Prostate gland (tissue), 2 donors: ENCODE results near the gene SEMA6D. TPM values are rescaled to one million over a fixed set of nuclear protein-coding genes. Genes with fewer than 3 reads are reported as not detected.

Experiments
- DNase-seq: peaks from one replicate; pipeline ENCODE4 v3.0.0-alpha.2; 2019; ENCODE audit warnings: low spot score
- H3K27ac ChIP-seq, 2 donors: fragments of 200-600 bp; sonication (generic); 2 replicates each; pipeline ENCODE4 v1.5.1; 2017 to 2019
- H3K27me3 ChIP-seq: fragments of 200-600 bp; sonication (generic); replicated peaks from 2 replicates; pipeline ENCODE4 v1.5.1; 2019; ENCODE audit not compliant: insufficient read depth
- H3K36me3 ChIP-seq, 2 donors: fragments of 200-600 bp; sonication (generic); 1 replicate in 1 of 2; 2 replicates in 1 of 2; pipeline versions ENCODE4 v1.5.1 to v1.8.1; 2017 to 2019
- H3K4me1 ChIP-seq: fragments of 200-600 bp; sonication (generic); replicated peaks from 2 replicates; pipeline ENCODE4 v1.5.1; 2019
- H3K4me3 ChIP-seq, 2 donors: fragments of 200-600 bp; sonication (generic); 2 replicates each; pipeline ENCODE4 v1.5.1; 2017 to 2019
- H3K9me3 ChIP-seq: fragments of 200-600 bp; sonication (generic); 2 replicates; pipeline ENCODE4 v1.5.1; 2017
- POLR2A ChIP-seq: fragments of 450-650 bp; IDR thresholded peaks from one replicate; pipeline ENCODE4 v1.6.1; 2016; ENCODE audit warnings: antibody characterized with exemption, mild to moderate bottlenecking
- POLR2AphosphoS5 ChIP-seq: sonication (generic); formaldehyde crosslinking; IDR thresholded peaks from one replicate; pipeline ENCODE4 v1.6.1; 2017; ENCODE audit warnings: antibody characterized with exemption
- WGBS: methylation state at CpG from one replicate; pipeline ENCODE4 v1.1.5; 2018; 5-methylcytosine and 5-hydroxymethylcytosine counted together
- intact Hi-C: fragments of 100-400 bp; cut with DNase I; formaldehyde crosslinking; loops from one replicate; pipeline ENCODE4 v1.14.2; 2022
- total RNA-seq, 2 donors: library from RNA; depleted of rRNA; stranded (reverse); fragments of >200 nt; gene quantifications; one replicate each; pipeline ENCODE4 v1.1.0, GENCODE V29; 2016
- TF ChIP-seq, protein P1 (sequence below), 4 experiments: fragments of 200-600 bp in 2 of 4; fragments of 450-650 bp in 2 of 4; sonication (generic) in 2 of 4; IDR thresholded peaks; 1 replicate in 3 of 4; 2 replicates in 1 of 4; pipeline ENCODE4 v1.5.1; 2016 to 2019; ENCODE audit warnings: antibody characterized with exemption in 4 of 4, mild to moderate bottlenecking in 2 of 4, moderate library complexity in 2 of 4

SEMA6D gene
- total RNA-seq, 2 donors from 2014 or later, result 9.8 to 18.1 TPM

DNA sequence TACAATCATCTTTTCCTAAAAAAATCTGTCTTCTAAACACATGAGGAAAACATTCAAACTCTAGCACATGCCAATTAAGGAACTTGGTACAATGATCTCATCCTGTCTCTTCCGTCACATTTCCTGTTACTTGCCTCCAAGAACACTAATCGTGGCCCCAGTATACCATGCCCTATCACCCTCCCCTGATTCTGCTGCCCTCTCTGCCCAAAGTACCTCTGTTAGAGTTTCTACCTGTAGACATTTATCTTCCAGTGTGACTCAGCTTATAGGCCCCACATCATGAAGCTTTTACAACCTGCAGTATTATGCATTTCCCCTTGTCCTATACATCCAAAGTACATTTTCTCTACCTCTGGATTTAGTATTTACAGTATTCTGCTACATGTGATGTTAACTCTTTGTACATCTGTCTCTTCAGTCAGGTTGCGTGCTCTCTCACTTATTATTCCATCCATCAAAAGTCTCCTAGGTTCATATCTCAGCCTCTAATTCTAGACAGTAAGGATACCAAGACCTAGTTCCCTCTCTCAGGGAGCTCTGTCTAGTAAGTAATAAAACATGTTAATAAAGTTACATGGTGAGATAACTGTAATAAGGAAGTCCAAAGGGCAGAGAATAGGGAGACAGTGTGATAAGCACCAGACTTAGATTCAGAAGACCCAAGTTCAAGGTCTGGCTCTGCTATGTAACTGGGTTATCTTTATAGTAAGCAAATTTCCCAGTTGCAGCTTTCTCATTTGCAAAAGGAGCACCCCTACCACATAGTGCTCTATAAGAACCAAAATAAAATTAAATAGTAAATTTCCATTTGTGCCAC lies 8.9 kb upstream of the SEMA6D start:
- no peaks in the 10 kb centered on the region for H3K9me3 ChIP-seq
- DNase-seq, result no peak
- H3K27me3 ChIP-seq, result no peaks in the 10 kb centered on the region
- TF ChIP-seq POLR2AphosphoS5 (no peak), POLR2A (no peak)
- TF ChIP-seq, protein P1, sequence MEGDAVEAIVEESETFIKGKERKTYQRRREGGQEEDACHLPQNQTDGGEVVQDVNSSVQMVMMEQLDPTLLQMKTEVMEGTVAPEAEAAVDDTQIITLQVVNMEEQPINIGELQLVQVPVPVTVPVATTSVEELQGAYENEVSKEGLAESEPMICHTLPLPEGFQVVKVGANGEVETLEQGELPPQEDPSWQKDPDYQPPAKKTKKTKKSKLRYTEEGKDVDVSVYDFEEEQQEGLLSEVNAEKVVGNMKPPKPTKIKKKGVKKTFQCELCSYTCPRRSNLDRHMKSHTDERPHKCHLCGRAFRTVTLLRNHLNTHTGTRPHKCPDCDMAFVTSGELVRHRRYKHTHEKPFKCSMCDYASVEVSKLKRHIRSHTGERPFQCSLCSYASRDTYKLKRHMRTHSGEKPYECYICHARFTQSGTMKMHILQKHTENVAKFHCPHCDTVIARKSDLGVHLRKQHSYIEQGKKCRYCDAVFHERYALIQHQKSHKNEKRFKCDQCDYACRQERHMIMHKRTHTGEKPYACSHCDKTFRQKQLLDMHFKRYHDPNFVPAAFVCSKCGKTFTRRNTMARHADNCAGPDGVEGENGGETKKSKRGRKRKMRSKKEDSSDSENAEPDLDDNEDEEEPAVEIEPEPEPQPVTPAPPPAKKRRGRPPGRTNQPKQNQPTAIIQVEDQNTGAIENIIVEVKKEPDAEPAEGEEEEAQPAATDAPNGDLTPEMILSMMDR (IDR thresholded peaks at IDR 0.05), result no peak
- intact Hi-C loops, result no loop called here
- 79% methylated on average over 3 of the region's 3 CpGs for WGBS
- H3K4me3 ChIP-seq, result no peak overlapping the region
- H3K4me1 ChIP-seq, result no peaks in the 10 kb centered on the region
- H3K36me3 ChIP-seq, result no peaks in the 10 kb centered on the region
- H3K27ac ChIP-seq, result no peak overlapping the region

DNA sequence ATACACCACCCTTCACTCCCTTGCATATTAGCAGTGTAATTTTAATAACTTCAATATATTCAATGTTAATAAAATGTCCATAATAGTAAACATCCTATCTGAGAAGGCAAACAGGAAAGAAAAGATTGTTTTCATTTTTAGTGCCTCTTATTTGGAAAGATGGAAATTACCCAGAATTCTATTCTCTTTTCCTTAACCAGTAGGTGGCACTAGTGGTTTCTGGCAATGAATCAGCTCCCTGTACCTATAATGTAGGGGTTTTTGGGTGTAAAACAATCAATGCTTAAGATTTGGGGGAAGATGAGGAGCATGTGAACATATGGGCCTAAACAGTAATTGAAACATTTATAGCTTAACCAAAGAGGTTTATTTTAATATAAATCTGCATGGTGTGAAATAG lies 5.7 kb upstream of the SEMA6D start:
- no peaks in the 10 kb centered on the region for H3K4me1 ChIP-seq
- DNase-seq, result no peak
- H3K27me3 ChIP-seq, result no peaks in the 10 kb centered on the region
- no peaks in the 10 kb centered on the region for H3K36me3 ChIP-seq
- H3K27ac ChIP-seq, result no peak overlapping the region
- H3K4me3 ChIP-seq, result no peak overlapping the region
- intact Hi-C loops, result no loop called here
- no peak for TF ChIP-seq POLR2A
- TF ChIP-seq, protein P1 (IDR thresholded peaks at IDR 0.05), result peak in 1 of 4 experiments; percentile 47
- TF ChIP-seq POLR2AphosphoS5, result no peak
- H3K9me3 ChIP-seq, result no peaks in the 10 kb centered on the region

DNA sequence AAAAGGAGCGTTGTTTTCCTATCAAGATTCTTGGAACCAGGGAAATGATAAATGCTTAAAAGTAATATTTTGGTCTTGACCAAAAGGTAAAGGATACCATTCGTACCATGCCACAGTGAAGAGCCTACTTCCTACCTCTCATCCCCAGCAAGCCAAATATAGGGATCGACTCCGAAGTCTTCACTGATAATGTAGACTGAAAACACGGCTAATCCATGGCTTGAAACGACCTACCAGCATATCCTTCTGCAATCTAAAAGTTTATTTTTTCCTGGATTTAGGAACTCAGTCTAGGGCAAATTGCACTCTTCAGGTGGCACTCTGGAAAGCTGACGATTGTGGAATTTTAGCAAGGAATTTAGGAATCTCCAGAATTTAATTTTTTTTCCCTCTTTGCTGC lies 1.9 kb upstream of the SEMA6D start:
- WGBS, result 95% methylated on average over 7 of the region's 7 CpGs
- H3K4me3 ChIP-seq, result no peak overlapping the region
- H3K27me3 ChIP-seq, result no peaks in the 10 kb centered on the region

DNA sequence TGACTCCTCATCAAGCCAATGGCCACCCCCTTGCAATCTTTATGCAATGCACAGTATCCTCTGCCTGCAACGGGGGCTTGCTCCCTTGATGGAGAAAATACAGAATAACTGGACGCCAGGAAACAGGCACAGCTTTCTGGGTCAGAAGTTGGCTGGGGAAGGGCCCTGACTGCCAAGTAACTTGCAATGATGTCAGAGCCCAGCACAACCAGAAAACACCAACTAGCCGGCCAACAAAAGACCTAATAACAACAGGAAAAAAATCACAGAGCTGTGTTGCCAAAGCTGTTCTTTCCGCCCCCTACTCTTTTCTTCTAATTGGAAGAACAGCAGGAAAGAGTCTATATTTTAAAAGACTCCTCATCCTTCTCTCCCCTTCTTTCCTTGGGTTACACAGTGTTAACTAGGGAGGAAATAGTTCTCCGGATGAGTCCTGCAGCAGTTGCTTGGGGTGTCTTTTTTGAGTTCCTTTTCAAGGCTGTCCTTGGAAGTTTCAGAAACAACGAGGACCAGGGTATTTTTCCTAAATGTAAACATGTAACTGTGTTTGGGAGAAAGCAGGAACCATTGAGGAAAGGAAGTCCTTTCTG lies 1.4 kb upstream of the SEMA6D start:
- no peak for TF ChIP-seq POLR2AphosphoS5
- no peak for TF ChIP-seq POLR2A
- TF ChIP-seq, protein P1 (IDR thresholded peaks at IDR 0.05), result no peak
- Histone ChIP-seq H3K36me3 (no peaks in the 10 kb centered on the region), H3K27ac (no peak overlapping the region), H3K4me3 (no peak overlapping the region), H3K27me3 (no peaks in the 10 kb centered on the region), H3K9me3 (no peaks in the 10 kb centered on the region), H3K4me1 (no peaks in the 10 kb centered on the region)
- no peak for DNase-seq
- intact Hi-C loops, result loop anchor here (5.0 kb wide), 1 partner anchor 519 kb away; no protein-coding TSS in a partner anchor
- WGBS, result 33% methylated on average over 6 of the region's 6 CpGs

More for the DNA sequence above, 1.9 kb upstream of the SEMA6D start:
- TF ChIP-seq, protein P1 (IDR thresholded peaks at IDR 0.05), result no peak
- TF ChIP-seq POLR2A (no peak), POLR2AphosphoS5 (no peak)
- H3K4me1 ChIP-seq, result no peaks in the 10 kb centered on the region
- no peaks in the 10 kb centered on the region for H3K36me3 ChIP-seq
- intact Hi-C loops, result loop anchor here (5.0 kb wide), 1 partner anchor 518 kb away; no protein-coding TSS in a partner anchor
- H3K27ac ChIP-seq, result no peak overlapping the region
- no peaks in the 10 kb centered on the region for H3K9me3 ChIP-seq
- no peak for DNase-seq
